Measurements from ENCODE around the gene NEXN.

GRCh38 chr1:77958391-77958790, 70.0 kb downstream of the NEXN start:
- TF ChIP-seq CTCF (IDR thresholded peaks at IDR 0.05; ENCODE audit: low read depth, low read length, missing input control) (no peak), RAD21 (IDR thresholded peaks at IDR 0.05) (no peak), MAX (IDR thresholded peaks at IDR 0.05) (no peak), SP1 (IDR thresholded peaks at IDR 0.05) (no peak), REST (IDR thresholded peaks at IDR 0.05) (no peak), ZBTB33 (IDR thresholded peaks at IDR 0.05) (no peak), TAF1 (conservative IDR thresholded peaks at IDR 0.05) (no peak), GABPA (IDR thresholded peaks at IDR 0.05 in 1 of 2, conservative IDR thresholded peaks at IDR 0.05 in 1 of 2) (no peak), YY1 (IDR thresholded peaks at IDR 0.05) (no peak), JUND (IDR thresholded peaks at IDR 0.05) (no peak), ATF3 (IDR thresholded peaks at IDR 0.05) (no peak)

Measured in liver (tissue), 3 donors.